ENCODE measurements around the gene BTBD9. TPM values are rescaled to one million over a fixed set of nuclear protein-coding genes. Genes with fewer than 3 reads are reported as not detected.

Gene BTBD9
- total and polyA plus RNA-seq, 9 of the 15 experiments (the other 6 are each of a cell fraction or from before 2014, with no cell fraction given): 0.08 to 1.6 (median 0.58) TPM

- 6% methylated on average over 15 of the region's 15 CpGs for WGBS (ENCODE audit: insufficient coverage, low coverage, missing lambda C conversion rate)
- TF ChIP-seq THAP12 (CRISPR knock-in tag; IDR thresholded peaks at IDR 0.05) (no peak), E2F4 (CRISPR knock-in tag; IDR thresholded peaks at IDR 0.05; ENCODE audit: low read depth) (no peak), ZFP1 (CRISPR knock-in tag; IDR thresholded peaks at IDR 0.05) (no peak), GTF2B (IDR thresholded peaks at IDR 0.05; ENCODE audit: extremely low read depth, insufficient read length) (no peak), ZNF121 (CRISPR knock-in tag; conservative IDR thresholded peaks at IDR 0.05) (no peak), NR1H2 (CRISPR knock-in tag; IDR thresholded peaks at IDR 0.05) (no peak), ZNF780A (CRISPR knock-in tag; IDR thresholded peaks at IDR 0.05) (no peak), TAF9B (IDR thresholded peaks at IDR 0.05; ENCODE audit: partially characterized antibody) (no peak), ZNF140 (CRISPR knock-in tag; IDR thresholded peaks at IDR 0.05) (no peak), ZNF766 (CRISPR knock-in tag; conservative IDR thresholded peaks at IDR 0.05) (no peak), MXI1 (IDR thresholded peaks at IDR 0.05; ENCODE audit: low read depth, low read length) (no peak), TSHZ1 (CRISPR knock-in tag; IDR thresholded peaks at IDR 0.05) (no peak), MEIS2 (IDR thresholded peaks at IDR 0.05; ENCODE audit: partially characterized antibody) (no peak), KAT7 (CRISPR knock-in tag; IDR thresholded peaks at IDR 0.05; ENCODE audit: borderline replicate concordance) (no peak), DDX20 (tag; IDR thresholded peaks at IDR 0.05; ENCODE audit: low read depth) (no peak)
- ATAC-seq (no peak), FAIRE-seq (no peak), DNase-seq (ENCODE audit: extremely low read depth in 1 of 4, low spot score in 3 of 4) (no peak)
- H3K36me3 ChIP-seq (ENCODE audit: control insufficient read depth, insufficient read depth, low read length): no peaks in the 10 kb centered on the region
- BruUV-seq (replicated peaks): no TSS peak
- CTCF ChIA-PET (ENCODE audit: low intra/inter-chr PET ratio): no interaction called here
- intact Hi-C loops (cut with micrococcal nuclease): no loop called here
- in situ Hi-C loops (cut with MboI): no loop called here
- POLR2A ChIA-PET: interaction anchor here (0.8 to 2.0 kb wide), 2 partner anchors 8 to 817 kb away, joined by 3 to 7 read pairs; no protein-coding TSS in a partner anchor
- no peak overlapping the region for H2AFZ ChIP-seq (ENCODE audit: low read depth, low read length)
- H4K20me1 ChIP-seq (replicated peaks; ENCODE audit: control insufficient read depth, insufficient read depth, low read length): peaks cover 25% of the 10 kb centered on the region
- peaks cover 0 to 12% of the 10 kb centered on the region in 2 experiments; a peak in 3 of 5 replicates for H3K4me1 ChIP-seq (replicated peaks in 1 of 2; ENCODE audit: control insufficient read depth in 2 of 2, insufficient read depth in 2 of 2, low read length in 2 of 2)
- H3K4me3 ChIP-seq: no peak overlapping the region
- no peak overlapping the region for H3K27ac ChIP-seq (ENCODE audit: extremely low read depth, low read depth, low read length)
- H3K4me2 ChIP-seq (ENCODE audit: insufficient read depth, low read length): no peak overlapping the region
- H3K27me3 ChIP-seq (ENCODE audit: control insufficient read depth in 2 of 2, insufficient read depth in 2 of 2, low read length in 2 of 2): peaks cover 38 to 60% of the 10 kb centered on the region in 2 experiments
- no peaks in the 10 kb centered on the region for H3K9me1 ChIP-seq (ENCODE audit: control insufficient read depth, insufficient read depth, low read length)
- no peak overlapping the region for H3K9ac ChIP-seq (ENCODE audit: insufficient read depth in 1 of 2, low read depth in 2 of 2, low read length in 2 of 2)
- H3K79me2 ChIP-seq (ENCODE audit: control insufficient read depth, insufficient read depth, low read length): no peaks in the 10 kb centered on the region
- no peaks in the 10 kb centered on the region for H3K9me3 ChIP-seq (replicated peaks; ENCODE audit: control insufficient read depth, insufficient read depth, low read depth, low read length)
Measured at GRCh38 chr6:38172739-38173410, 466.9 kb downstream of the BTBD9 start.
